GM21825 (cell line): ENCODE results near the gene NCK2.

Experiments
- ATAC-seq: cut with Tn5 transposase; IDR thresholded peaks from one replicate; pipeline ENCODE4 v1.9.1; 2021; ENCODE audit warnings: mild to moderate bottlenecking, moderate library complexity; ENCODE audit not compliant: unreplicated experiment

Gene NCK2

GRCh38 chr2:105841551-105841950 lies 96.8 kb downstream of the NCK2 start:
- no peak for ATAC-seq

- ATAC-seq: no peak
These were observed 97.8 kb downstream of the NCK2 start for GRCh38 chr2:105842555-105842954.

- ATAC-seq: no peak
These were observed 99.0 kb downstream of the NCK2 start for GRCh38 chr2:105843476-105844374.

GRCh38 chr2:105845976-105846375 lies 101.3 kb downstream of the NCK2 start:
- ATAC-seq: no peak

GRCh38 chr2:105847056-105847455 lies 102.3 kb downstream of the NCK2 start:
- no peak for ATAC-seq

- ATAC-seq: no peak
These were observed 103.7 kb downstream of the NCK2 start for GRCh38 chr2:105848367-105848766.

GRCh38 chr2:105849431-105850179 lies 104.9 kb downstream of the NCK2 start:
- no peak for ATAC-seq

- no peak for ATAC-seq
These were observed 107.4 kb downstream of the NCK2 start for GRCh38 chr2:105852066-105852465.

GRCh38 chr2:105853354-105854088 lies 108.8 kb downstream of the NCK2 start:
- ATAC-seq: no peak

GRCh38 chr2:105854972-105855371 lies 110.3 kb downstream of the NCK2 start:
- ATAC-seq: no peak

- ATAC-seq: no peak
These were observed 111.9 kb downstream of the NCK2 start for GRCh38 chr2:105856581-105856980.

- no peak for ATAC-seq
These were observed 112.5 kb downstream of the NCK2 start for GRCh38 chr2:105857076-105857740.

- no peak for ATAC-seq
These were observed 114.4 kb downstream of the NCK2 start for GRCh38 chr2:105858868-105859693.

- no peak for ATAC-seq
These were observed 114.9 kb downstream of the NCK2 start for GRCh38 chr2:105859694-105859951.

- ATAC-seq: no peak
These were observed 115.9 kb downstream of the NCK2 start for GRCh38 chr2:105860567-105860966.

- ATAC-seq: no peak
These were observed 116.5 kb downstream of the NCK2 start for GRCh38 chr2:105861200-105861599.

GRCh38 chr2:105862843-105863242 lies 118.1 kb downstream of the NCK2 start:
- no peak for ATAC-seq

- ATAC-seq: no peak
These were observed 119.5 kb downstream of the NCK2 start for GRCh38 chr2:105864262-105864661.

GRCh38 chr2:105865222-105865913 lies 120.7 kb downstream of the NCK2 start:
- ATAC-seq: no peak
